WTC11 (cell line): ENCODE data around the gene OST4.

Experiments
- CTCF ChIP-seq: fragments of 200-600 bp; IDR thresholded peaks from 2 replicates; pipeline ENCODE4 v1.8.0; 2022; ENCODE audit warnings: antibody characterized with exemption
- ELF4 ChIP-seq: sonication (generic); formaldehyde crosslinking; IDR thresholded peaks from 2 replicates; pipeline ENCODE4 v1.8.1; 2022; ENCODE audit warnings: low read depth, mild to moderate bottlenecking, moderate library complexity, missing genetic modification reagents
- ETV6 ChIP-seq: sonication (generic); formaldehyde crosslinking; IDR thresholded peaks from 2 replicates; pipeline ENCODE4 v1.8.1; 2022; ENCODE audit warnings: mild to moderate bottlenecking, missing genetic modification reagents
- JUN ChIP-seq: sonication (generic); formaldehyde crosslinking; IDR thresholded peaks from 2 replicates; pipeline ENCODE4 v1.8.0; 2023; ENCODE audit warnings: mild to moderate bottlenecking, missing genetic modification reagents
- MXD4 ChIP-seq: fragments of 250-450 bp; sonication (Bioruptor Pico); IDR thresholded peaks from 2 replicates; pipeline ENCODE4 v1.8.0; 2021; ENCODE audit warnings: mild to moderate bottlenecking, moderate library complexity, borderline replicate concordance
- NFATC4 ChIP-seq: fragments of 250-450 bp; sonication (Bioruptor Pico); IDR thresholded peaks from 2 replicates; pipeline ENCODE4 v1.9.0; 2021; ENCODE audit warnings: mild to moderate bottlenecking
- OVOL2 ChIP-seq: fragments of 250-450 bp; sonication (Bioruptor Pico); IDR thresholded peaks from 2 replicates; pipeline ENCODE4 v1.9.0; 2021; ENCODE audit warnings: mild to moderate bottlenecking, borderline replicate concordance
- TEAD4 ChIP-seq: sonication (generic); formaldehyde crosslinking; IDR thresholded peaks from 2 replicates; pipeline ENCODE4 v1.8.0; 2022; ENCODE audit warnings: mild to moderate bottlenecking, missing genetic modification reagents
- ZNF121 ChIP-seq: sonication (generic); formaldehyde crosslinking; IDR thresholded peaks from 2 replicates; pipeline ENCODE4 v1.8.0; 2023; ENCODE audit warnings: missing genetic modification reagents
- ZNF138 ChIP-seq: sonication (generic); formaldehyde crosslinking; conservative IDR thresholded peaks from 2 replicates; pipeline ENCODE4 v1.8.1; 2022; ENCODE audit warnings: mild to moderate bottlenecking, moderate library complexity, missing genetic modification reagents
- ZNF532 ChIP-seq: fragments of 250-450 bp; sonication (Bioruptor Pico); IDR thresholded peaks from 2 replicates; pipeline ENCODE4 v1.9.0; 2021; ENCODE audit warnings: mild to moderate bottlenecking, borderline replicate concordance

- TF ChIP-seq CTCF = no peak
- TF ChIP-seq TEAD4 (CRISPR knock-in tag) = no peak
- no peak for TF ChIP-seq JUN (CRISPR knock-in tag)
- TF ChIP-seq NFATC4 (CRISPR knock-in tag) = no peak
- no peak for TF ChIP-seq ELF4 (CRISPR knock-in tag)
- TF ChIP-seq ZNF138 (CRISPR knock-in tag) = no peak
- no peak for TF ChIP-seq ZNF532 (CRISPR knock-in tag)
- TF ChIP-seq OVOL2 = no peak
- no peak for TF ChIP-seq ETV6 (CRISPR knock-in tag)
- no peak for TF ChIP-seq ZNF121 (CRISPR knock-in tag)
- no peak for TF ChIP-seq MXD4 (CRISPR knock-in tag)
Observed at GRCh38 chr2:27108221-27108620, 36.8 kb upstream of the OST4 start.
